NCI-H1048 (cell line): ENCODE measurements around the gene MSL1.

Experiments used
- DNase-seq: peaks from one replicate; lab custom pipeline; 2025; lab: John Stamatoyannopoulos, UW

The MSL1 gene, protein sequence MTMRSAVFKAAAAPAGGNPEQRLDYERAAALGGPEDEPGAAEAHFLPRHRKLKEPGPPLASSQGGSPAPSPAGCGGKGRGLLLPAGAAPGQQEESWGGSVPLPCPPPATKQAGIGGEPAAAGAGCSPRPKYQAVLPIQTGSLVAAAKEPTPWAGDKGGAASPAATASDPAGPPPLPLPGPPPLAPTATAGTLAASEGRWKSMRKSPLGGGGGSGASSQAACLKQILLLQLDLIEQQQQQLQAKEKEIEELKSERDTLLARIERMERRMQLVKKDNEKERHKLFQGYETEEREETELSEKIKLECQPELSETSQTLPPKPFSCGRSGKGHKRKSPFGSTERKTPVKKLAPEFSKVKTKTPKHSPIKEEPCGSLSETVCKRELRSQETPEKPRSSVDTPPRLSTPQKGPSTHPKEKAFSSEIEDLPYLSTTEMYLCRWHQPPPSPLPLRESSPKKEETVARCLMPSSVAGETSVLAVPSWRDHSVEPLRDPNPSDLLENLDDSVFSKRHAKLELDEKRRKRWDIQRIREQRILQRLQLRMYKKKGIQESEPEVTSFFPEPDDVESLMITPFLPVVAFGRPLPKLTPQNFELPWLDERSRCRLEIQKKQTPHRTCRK

GRCh38 chr17:40121181-40122135 is at the start of gene MSL1:
Gene MSL1 (plus strand): TSS chr17:40121971. CDS start chr17:40122613, 642 bp downstream.
- peak; percentile 34 for DNase-seq

GRCh38 chr17:40072040-40072734 is 49.6 kb upstream of the MSL1 start:
- DNase-seq: no peak

GRCh38 chr17:40072735-40073346 is 48.9 kb upstream of the MSL1 start:
- DNase-seq: no peak

DNA sequence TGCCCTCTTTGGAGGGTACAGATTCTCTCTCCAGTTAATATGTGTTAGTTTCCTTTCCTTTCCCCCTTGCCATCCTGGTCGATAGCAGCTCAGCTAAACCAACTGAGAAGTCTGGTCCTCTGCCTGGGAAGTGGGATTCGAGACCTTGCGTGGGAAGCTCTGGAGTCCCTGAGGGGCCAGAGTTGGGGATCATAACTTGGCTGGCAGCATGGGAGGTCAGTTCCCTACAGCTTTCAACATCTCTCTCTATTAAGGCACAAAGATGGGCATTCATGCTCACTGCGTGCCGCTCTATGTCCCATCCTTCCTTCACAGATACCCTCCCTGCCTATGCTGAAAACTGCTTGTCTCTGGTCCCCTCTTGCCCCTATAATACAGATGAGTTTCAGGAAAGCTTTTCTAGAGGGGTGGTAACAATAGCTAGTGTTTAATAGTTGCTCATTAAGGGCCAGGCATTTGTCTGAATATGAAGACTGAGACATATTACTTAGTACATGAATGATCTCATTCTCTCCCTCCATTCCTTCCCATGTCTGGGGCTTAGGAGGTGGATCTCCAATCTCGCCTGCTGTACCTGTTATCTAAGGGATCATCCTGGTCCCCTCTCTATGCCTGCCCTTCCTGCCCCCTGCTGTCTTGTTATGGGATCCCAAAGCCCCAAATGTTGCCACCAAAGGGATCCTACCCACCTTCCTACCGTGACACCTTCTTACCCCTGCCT is 48.2 kb upstream of the MSL1 start:
- no peak for DNase-seq

GRCh38 chr17:40074175-40074512 is 47.6 kb upstream of the MSL1 start:
- DNase-seq: no peak

DNA sequence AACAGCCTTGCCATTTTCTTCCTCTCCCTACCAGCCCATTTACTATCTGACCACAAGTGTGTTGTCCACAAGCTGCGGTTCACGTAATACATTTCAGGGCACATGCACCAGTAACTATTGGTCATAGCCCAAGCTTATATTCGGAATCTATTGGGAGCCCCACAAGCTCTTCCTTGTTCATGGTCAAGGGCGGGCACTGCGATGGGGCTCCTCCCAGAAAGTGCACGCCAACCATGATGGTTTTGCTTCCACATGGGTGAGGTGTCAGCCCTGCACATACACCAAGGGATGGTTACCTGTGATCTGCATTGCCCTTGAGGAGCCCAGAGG is 46.9 kb upstream of the MSL1 start:
- DNase-seq: no peak

GRCh38 chr17:40075201-40075941 is 46.4 kb upstream of the MSL1 start:
- no peak for DNase-seq

- no peak for DNase-seq
Measured at GRCh38 chr17:40075942-40076498, 45.8 kb upstream of the MSL1 start.

- no peak for DNase-seq
Measured at GRCh38 chr17:40076591-40076990, 45.2 kb upstream of the MSL1 start.

DNA sequence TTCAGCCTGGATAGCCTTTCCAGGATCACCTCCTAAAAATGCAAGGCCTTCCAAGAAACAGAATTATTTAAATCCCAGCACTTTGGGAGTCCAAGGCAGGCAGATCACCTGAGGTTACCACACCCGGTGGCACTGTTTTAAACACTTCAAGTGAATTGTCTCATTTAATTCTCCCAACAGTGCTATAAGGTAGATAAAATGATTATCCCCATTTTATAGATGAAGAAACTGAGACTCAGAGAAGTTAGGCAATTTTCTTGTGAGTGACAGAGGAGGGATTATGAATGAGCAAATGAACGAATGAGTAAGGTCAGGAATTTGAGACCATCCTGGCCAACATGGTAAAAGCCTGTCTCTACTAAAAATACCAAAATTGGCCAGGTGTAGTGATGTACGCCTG is 42.2 kb upstream of the MSL1 start:
- no peak for DNase-seq

DNA sequence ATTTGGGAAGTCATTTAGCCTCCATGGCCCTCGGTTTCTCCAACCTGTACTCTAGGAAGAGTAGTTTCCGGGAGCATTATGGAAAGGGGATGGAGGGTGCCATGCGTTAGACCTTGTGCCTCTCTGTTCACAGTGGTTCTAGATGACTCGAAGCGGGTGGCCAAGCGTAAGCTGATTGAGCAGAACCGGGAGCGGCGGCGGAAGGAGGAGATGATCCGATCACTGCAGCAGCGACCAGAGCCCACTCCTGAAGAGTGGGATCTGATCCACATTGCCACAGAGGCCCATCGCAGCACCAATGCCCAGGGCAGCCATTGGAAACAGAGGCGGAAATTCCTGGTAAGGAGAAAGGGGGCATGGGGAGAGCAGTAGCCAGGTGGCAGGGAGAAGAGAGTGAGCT is 37.3 kb upstream of the MSL1 start:
- DNase-seq: no peak

- DNase-seq: no peak
Measured at GRCh38 chr17:40086150-40087044, 35.4 kb upstream of the MSL1 start.

- DNase-seq: no peak
Measured at GRCh38 chr17:40087049-40087794, 34.5 kb upstream of the MSL1 start.

GRCh38 chr17:40087903-40088718 is 33.7 kb upstream of the MSL1 start:
- DNase-seq: no peak

DNA sequence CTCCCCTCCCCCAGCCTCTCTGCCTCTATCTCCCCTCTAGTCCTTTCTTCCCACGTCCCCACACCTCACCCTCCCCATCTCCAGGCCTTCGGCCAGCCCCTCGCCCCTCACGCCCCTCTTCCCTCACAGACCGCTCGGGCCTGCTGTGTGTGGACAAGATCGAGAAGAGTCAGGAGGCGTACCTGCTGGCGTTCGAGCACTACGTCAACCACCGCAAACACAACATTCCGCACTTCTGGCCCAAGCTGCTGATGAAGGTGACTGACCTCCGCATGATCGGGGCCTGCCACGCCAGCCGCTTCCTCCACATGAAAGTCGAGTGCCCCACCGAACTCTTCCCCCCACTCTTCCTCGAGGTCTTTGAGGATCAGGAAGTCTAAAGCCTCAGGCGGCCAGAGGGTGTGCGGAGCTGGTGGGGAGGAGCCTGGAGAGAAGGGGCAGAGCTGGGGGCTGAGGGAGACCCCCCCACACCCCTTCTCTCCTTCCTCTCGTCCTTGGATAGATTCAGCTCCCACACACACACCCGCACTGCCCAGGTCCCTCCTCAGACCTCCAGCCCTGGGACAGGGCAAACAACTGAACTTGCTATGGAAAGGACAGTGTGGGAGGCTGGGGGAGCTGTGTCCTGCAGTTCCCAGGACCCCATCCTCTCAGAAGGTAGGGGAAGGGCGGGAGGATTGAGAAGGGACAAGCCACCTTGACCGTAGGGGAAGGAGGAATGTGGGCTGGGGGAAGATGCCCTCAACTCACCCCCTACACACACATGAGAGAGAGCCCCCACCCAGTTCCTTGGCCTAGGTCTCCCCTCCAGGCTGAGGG is 32.5 kb upstream of the MSL1 start:
- no peak for DNase-seq
